HEK293 (cell line): ENCODE measurements around the gene MFSD11.

Experiments
- AEBP2 ChIP-seq: fragments of 450-650 bp; formaldehyde crosslinking; IDR thresholded peaks from 2 replicates; pipeline ENCODE4 v1.5.1; 2016; ENCODE audit warnings: missing biosample characterization, missing genetic modification characterization, borderline replicate concordance
- BCL6B ChIP-seq: fragments of 450-650 bp; formaldehyde crosslinking; IDR thresholded peaks from 2 replicates; pipeline ENCODE4 v1.5.1; 2017; ENCODE audit warnings: missing biosample characterization, missing genetic modification characterization
- GLI4 ChIP-seq: fragments of 450-650 bp; formaldehyde crosslinking; IDR thresholded peaks from 2 replicates; pipeline ENCODE4 v1.5.1; 2016; ENCODE audit warnings: missing biosample characterization, missing genetic modification characterization
- KLF7 ChIP-seq: fragments of 450-650 bp; formaldehyde crosslinking; IDR thresholded peaks from 2 replicates; pipeline ENCODE4 v1.5.1; 2016; ENCODE audit warnings: missing biosample characterization, missing genetic modification characterization, borderline replicate concordance
- MEIS1 ChIP-seq: sonication (generic); formaldehyde crosslinking; IDR thresholded peaks from 2 replicates; pipeline ENCODE4 v1.8.1; 2022; ENCODE audit warnings: missing genetic modification reagents, mild to moderate bottlenecking, borderline replicate concordance
- RBAK ChIP-seq: fragments of 450-650 bp; formaldehyde crosslinking; IDR thresholded peaks from 2 replicates; pipeline ENCODE4 v1.5.1; 2016; ENCODE audit warnings: missing biosample characterization, missing genetic modification characterization
- TRIM28 ChIP-seq: IDR thresholded peaks from 2 replicates; pipeline ENCODE4 v1.6.1; 2011; ENCODE audit warnings: low read length, control low read depth, borderline replicate concordance
- ZBTB11 ChIP-seq: fragments of 450-650 bp; formaldehyde crosslinking; conservative IDR thresholded peaks from 2 replicates; pipeline ENCODE4 v1.5.1; 2016; ENCODE audit warnings: low read depth, missing biosample characterization, missing genetic modification characterization
- ZBTB21 ChIP-seq: fragments of 450-650 bp; formaldehyde crosslinking; IDR thresholded peaks from 2 replicates; pipeline ENCODE4 v1.5.1; 2017; ENCODE audit warnings: missing biosample characterization, missing genetic modification characterization
- ZBTB7A ChIP-seq: fragments of 450-650 bp; formaldehyde crosslinking; IDR thresholded peaks from 2 replicates; pipeline ENCODE4 v1.5.1; 2016; ENCODE audit warnings: low read depth, missing biosample characterization, missing genetic modification characterization
- ZBTB8A ChIP-seq: fragments of 450-650 bp; formaldehyde crosslinking; IDR thresholded peaks from 2 replicates; pipeline ENCODE4 v1.5.1; 2016; ENCODE audit warnings: missing biosample characterization, missing genetic modification characterization
- ZFP69B ChIP-seq: fragments of 450-650 bp; formaldehyde crosslinking; IDR thresholded peaks from 2 replicates; pipeline ENCODE4 v1.5.1; 2016; ENCODE audit warnings: missing biosample characterization, missing genetic modification characterization
- ZNF114 ChIP-seq: fragments of 450-650 bp; formaldehyde crosslinking; IDR thresholded peaks from 2 replicates; pipeline ENCODE4 v1.5.0; 2017; ENCODE audit warnings: missing biosample characterization, missing genetic modification characterization
- ZNF132 ChIP-seq: fragments of 450-650 bp; formaldehyde crosslinking; IDR thresholded peaks from 2 replicates; pipeline ENCODE4 v1.5.1; 2017; ENCODE audit warnings: missing biosample characterization, missing genetic modification characterization, borderline replicate concordance
- ZNF174 ChIP-seq: fragments of 450-650 bp; formaldehyde crosslinking; IDR thresholded peaks from 2 replicates; pipeline ENCODE4 v1.5.0; 2017; ENCODE audit warnings: missing biosample characterization, mild to moderate bottlenecking, missing genetic modification characterization
- ZNF202 ChIP-seq: fragments of 450-650 bp; formaldehyde crosslinking; IDR thresholded peaks from 2 replicates; pipeline ENCODE4 v1.5.1; 2016; ENCODE audit warnings: missing biosample characterization, missing genetic modification characterization, borderline replicate concordance
- ZNF214 ChIP-seq: fragments of 450-650 bp; formaldehyde crosslinking; IDR thresholded peaks from 2 replicates; pipeline ENCODE4 v1.5.1; 2017; ENCODE audit warnings: missing biosample characterization, mild to moderate bottlenecking, missing genetic modification characterization, borderline replicate concordance
- ZNF221 ChIP-seq: fragments of 450-650 bp; formaldehyde crosslinking; IDR thresholded peaks from 2 replicates; pipeline ENCODE4 v1.5.1; 2017; ENCODE audit warnings: missing biosample characterization, missing genetic modification characterization, borderline replicate concordance
- ZNF311 ChIP-seq: fragments of 450-650 bp; formaldehyde crosslinking; IDR thresholded peaks from 2 replicates; pipeline ENCODE4 v1.5.1; 2017; ENCODE audit warnings: missing biosample characterization, missing genetic modification characterization, borderline replicate concordance
- ZNF350 ChIP-seq: fragments of 450-650 bp; formaldehyde crosslinking; IDR thresholded peaks from 2 replicates; pipeline ENCODE4 v1.5.0; 2017; ENCODE audit warnings: missing biosample characterization, mild to moderate bottlenecking, missing genetic modification characterization
- ZNF560 ChIP-seq: fragments of 450-650 bp; formaldehyde crosslinking; IDR thresholded peaks from 2 replicates; pipeline ENCODE4 v1.5.1; 2017; ENCODE audit warnings: missing biosample characterization, missing genetic modification characterization, borderline replicate concordance
- ZNF629 ChIP-seq: fragments of 450-650 bp; formaldehyde crosslinking; IDR thresholded peaks from 2 replicates; pipeline ENCODE4 v1.5.1; 2017; ENCODE audit warnings: missing biosample characterization, missing genetic modification characterization
- ZNF654 ChIP-seq: fragments of 450-650 bp; formaldehyde crosslinking; IDR thresholded peaks from 2 replicates; pipeline ENCODE4 v1.5.1; 2016; ENCODE audit warnings: low read depth, missing biosample characterization, missing genetic modification characterization
- ZNF664 ChIP-seq: fragments of 450-650 bp; formaldehyde crosslinking; IDR thresholded peaks from 2 replicates; pipeline ENCODE4 v1.5.1; 2016; ENCODE audit warnings: missing biosample characterization, missing genetic modification characterization
- ZNF701 ChIP-seq: fragments of 450-650 bp; formaldehyde crosslinking; IDR thresholded peaks from 2 replicates; pipeline ENCODE4 v1.5.1; 2016; ENCODE audit warnings: missing biosample characterization, missing genetic modification characterization
- ZNF707 ChIP-seq: fragments of 450-650 bp; formaldehyde crosslinking; IDR thresholded peaks from 2 replicates; pipeline ENCODE4 v1.5.1; 2016; ENCODE audit warnings: missing biosample characterization, missing genetic modification characterization
- ZNF76 ChIP-seq: fragments of 450-650 bp; formaldehyde crosslinking; IDR thresholded peaks from 2 replicates; pipeline ENCODE4; 2016; ENCODE audit warnings: low read depth, missing biosample characterization, missing genetic modification characterization, borderline replicate concordance
- ZNF776 ChIP-seq: fragments of 450-650 bp; formaldehyde crosslinking; IDR thresholded peaks from 2 replicates; pipeline ENCODE4 v1.5.0; 2017; ENCODE audit warnings: missing biosample characterization, missing genetic modification characterization, borderline replicate concordance
- ZSCAN23 ChIP-seq: fragments of 450-650 bp; formaldehyde crosslinking; IDR thresholded peaks from 2 replicates; pipeline ENCODE4 v1.5.1; 2016; ENCODE audit warnings: missing biosample characterization, missing genetic modification characterization
- TF ChIP-seq, protein P1 (sequence below): fragments of 450-650 bp; formaldehyde crosslinking; IDR thresholded peaks from 2 replicates; pipeline ENCODE4 v1.5.1; 2017; ENCODE audit warnings: missing biosample characterization, missing genetic modification characterization
- TF ChIP-seq, protein P2 (sequence below): fragments of 450-650 bp; formaldehyde crosslinking; IDR thresholded peaks from 2 replicates; pipeline ENCODE4 v1.5.1; 2017; ENCODE audit warnings: missing biosample characterization, missing genetic modification characterization

Gene MFSD11

DNA sequence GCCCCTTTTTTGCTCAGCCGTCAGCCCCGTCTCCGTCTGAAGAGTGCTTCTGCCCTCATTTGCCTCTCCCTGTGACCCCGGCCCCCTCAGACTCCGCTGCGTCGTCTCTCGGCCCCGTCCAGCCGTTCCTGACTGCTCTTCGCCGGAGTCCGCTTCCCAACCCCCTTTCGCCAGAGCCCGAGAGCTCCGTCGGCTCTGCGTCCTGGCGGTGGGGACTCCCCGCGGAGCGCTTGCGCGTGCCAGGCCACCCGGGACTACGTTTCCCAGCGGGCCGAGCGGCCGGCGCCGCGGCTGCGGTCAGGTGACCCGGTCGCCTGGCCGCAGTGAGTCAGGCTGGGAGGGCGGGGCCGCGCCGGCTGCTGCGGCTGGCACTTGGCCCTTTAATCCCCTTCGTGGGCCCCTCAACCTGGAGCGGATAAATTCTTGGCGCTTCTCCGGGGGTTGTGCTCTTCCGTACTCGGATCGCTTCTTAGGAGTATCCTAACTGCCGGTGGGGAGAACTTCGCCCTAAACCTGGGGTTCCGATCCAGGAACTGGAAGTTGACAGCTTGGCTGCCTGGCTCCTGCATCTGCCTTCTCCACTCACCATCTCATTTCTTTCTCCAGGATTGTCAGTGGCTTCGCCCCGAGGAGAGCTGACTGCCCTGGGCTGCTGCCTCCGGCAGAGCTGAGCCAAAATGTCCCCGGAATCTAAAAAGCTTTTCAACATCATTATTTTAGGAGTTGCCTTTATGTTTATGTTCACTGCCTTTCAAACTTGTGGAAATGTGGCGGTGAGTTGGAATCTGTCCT is at the start of gene MFSD11 (continued):
- TF ChIP-seq, protein P1, sequence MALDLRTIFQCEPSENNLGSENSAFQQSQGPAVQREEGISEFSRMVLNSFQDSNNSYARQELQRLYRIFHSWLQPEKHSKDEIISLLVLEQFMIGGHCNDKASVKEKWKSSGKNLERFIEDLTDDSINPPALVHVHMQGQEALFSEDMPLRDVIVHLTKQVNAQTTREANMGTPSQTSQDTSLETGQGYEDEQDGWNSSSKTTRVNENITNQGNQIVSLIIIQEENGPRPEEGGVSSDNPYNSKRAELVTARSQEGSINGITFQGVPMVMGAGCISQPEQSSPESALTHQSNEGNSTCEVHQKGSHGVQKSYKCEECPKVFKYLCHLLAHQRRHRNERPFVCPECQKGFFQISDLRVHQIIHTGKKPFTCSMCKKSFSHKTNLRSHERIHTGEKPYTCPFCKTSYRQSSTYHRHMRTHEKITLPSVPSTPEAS (tag by site-specific recombination): 0 out of 2 replicates have a peak, but pooled peaks have one; percentile 10
- no peak for TF ChIP-seq ZNF776 (tag by site-specific recombination)
- TF ChIP-seq ZNF174: no peak
- peak; percentile 78 for TF ChIP-seq ZBTB8A (tag by site-specific recombination)
- no peak for TF ChIP-seq ZBTB21 (tag by site-specific recombination)
- TF ChIP-seq ZNF664 (tag by site-specific recombination): no peak
- no peak for TF ChIP-seq BCL6B (tag by site-specific recombination)
- TF ChIP-seq ZBTB7A (tag by site-specific recombination): no peak
- no peak for TF ChIP-seq ZNF701 (tag by site-specific recombination)
- TF ChIP-seq ZNF114: no peak
- TF ChIP-seq ZFP69B (tag by site-specific recombination): peak; percentile 95
- peak; percentile 90 for TF ChIP-seq ZNF76
- TF ChIP-seq, protein P2, sequence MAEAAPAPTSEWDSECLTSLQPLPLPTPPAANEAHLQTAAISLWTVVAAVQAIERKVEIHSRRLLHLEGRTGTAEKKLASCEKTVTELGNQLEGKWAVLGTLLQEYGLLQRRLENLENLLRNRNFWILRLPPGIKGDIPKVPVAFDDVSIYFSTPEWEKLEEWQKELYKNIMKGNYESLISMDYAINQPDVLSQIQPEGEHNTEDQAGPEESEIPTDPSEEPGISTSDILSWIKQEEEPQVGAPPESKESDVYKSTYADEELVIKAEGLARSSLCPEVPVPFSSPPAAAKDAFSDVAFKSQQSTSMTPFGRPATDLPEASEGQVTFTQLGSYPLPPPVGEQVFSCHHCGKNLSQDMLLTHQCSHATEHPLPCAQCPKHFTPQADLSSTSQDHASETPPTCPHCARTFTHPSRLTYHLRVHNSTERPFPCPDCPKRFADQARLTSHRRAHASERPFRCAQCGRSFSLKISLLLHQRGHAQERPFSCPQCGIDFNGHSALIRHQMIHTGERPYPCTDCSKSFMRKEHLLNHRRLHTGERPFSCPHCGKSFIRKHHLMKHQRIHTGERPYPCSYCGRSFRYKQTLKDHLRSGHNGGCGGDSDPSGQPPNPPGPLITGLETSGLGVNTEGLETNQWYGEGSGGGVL (tag by site-specific recombination): peak; percentile 29; the same call in 1 of the 2 replicates
- no peak for TF ChIP-seq ZNF311 (tag by site-specific recombination)
- no peak for TF ChIP-seq ZNF132 (tag by site-specific recombination)
- peak; percentile 78 for TF ChIP-seq GLI4
- TF ChIP-seq ZNF214: no peak
- no peak for TF ChIP-seq AEBP2 (tag by site-specific recombination)
- no peak for TF ChIP-seq ZNF707 (tag by site-specific recombination)
- peak; percentile 79; the same call in 1 of the 2 replicates for TF ChIP-seq ZNF629
- no peak for TF ChIP-seq ZBTB11 (tag by site-specific recombination)
- no peak for TF ChIP-seq ZNF350
- no peak for TF ChIP-seq MEIS1 (CRISPR knock-in tag)
- TF ChIP-seq ZNF202 (tag by site-specific recombination): no peak
- TF ChIP-seq RBAK: no peak
- no peak for TF ChIP-seq ZNF560
- no peak for TF ChIP-seq ZNF221
- TF ChIP-seq ZSCAN23 (tag by site-specific recombination): peak; percentile 73; the same call in 1 of the 2 replicates
- TF ChIP-seq ZNF654 (tag by site-specific recombination): no peak
- no peak for TF ChIP-seq KLF7 (tag by site-specific recombination)
- no peak for TF ChIP-seq TRIM28
